GM19455 (cell line): Measurements from ENCODE around the gene NEU3.
"Not testable (repeated sequence)": the region's sequence is repeated elsewhere in the genome, so short reads cannot be mapped to it uniquely, and the experiment has no call there.

Source experiments
- ATAC-seq: cut with Tn5 transposase; IDR thresholded peaks from one replicate; pipeline ENCODE4 v1.9.1; 2021; ENCODE audit not compliant: unreplicated experiment

The NEU3 gene

GRCh38 chr11:74981888-74982287 is 6.8 kb upstream of the NEU3 start:
- no peak for ATAC-seq

GRCh38 chr11:74984070-74984469 is 4.7 kb upstream of the NEU3 start:
- ATAC-seq: no peak

DNA sequence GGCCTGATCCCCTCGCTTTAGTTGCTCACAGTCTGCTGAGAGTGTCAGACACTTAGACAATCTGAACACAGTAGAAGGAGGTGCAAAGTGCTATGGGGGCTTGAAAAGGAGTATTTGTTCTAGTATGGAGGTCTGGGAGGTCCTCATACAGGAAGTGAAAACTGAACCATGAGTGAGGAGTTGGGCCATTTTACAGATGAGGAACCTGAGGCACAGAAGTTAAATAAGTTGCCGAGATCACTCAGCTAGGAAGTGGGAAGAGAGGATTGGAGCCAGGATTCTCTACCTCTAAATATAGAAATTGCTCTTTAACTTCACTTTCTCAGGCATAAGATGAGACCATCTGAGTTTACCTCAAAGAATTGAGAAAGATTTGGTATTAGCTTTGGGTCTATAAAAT is 4.0 kb upstream of the NEU3 start:
- no peak for ATAC-seq

- ATAC-seq: no peak
Measured at GRCh38 chr11:74989260-74989638, 516 bp downstream of the NEU3 start.

DNA sequence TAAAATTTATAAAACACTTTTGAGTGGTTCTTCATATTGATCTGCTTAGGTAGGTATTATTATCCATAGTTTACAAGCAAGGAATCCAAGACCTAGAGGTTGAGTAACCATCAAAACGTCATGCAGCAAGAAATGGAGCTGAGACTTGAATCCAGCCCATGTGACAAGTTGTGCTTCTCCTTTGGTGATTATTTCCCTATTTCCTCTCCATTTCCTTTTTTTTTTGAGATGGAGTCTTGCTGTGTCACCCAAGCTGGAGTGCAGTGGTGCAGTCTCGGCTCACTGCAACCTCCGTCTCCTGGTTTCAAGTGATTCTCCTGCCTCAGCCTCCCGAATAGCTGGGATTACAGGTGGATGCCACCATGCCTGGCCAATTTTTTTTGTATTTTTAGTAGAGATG is 1.4 kb downstream of the NEU3 start:
- ATAC-seq: not testable (repeated sequence)

DNA sequence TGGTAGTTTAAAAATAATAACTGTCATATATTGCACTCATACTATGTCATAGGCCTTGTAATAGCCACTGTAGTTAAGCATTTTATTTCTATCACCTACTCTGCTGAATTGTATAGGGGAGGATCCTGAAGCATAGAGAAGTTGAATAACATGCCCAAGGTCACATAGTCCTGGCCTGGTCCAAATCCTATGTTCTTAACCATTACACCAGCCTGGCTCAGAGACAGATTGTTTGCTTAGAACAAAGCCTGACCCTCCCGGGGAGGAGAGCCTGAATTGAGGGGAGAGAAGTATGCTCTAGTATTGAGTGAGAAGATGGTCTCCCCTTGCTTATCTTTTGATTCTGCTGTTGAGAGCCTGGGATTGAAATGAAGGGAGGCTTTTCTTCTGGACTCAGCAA is 2.2 kb downstream of the NEU3 start:
- no peak for ATAC-seq

DNA sequence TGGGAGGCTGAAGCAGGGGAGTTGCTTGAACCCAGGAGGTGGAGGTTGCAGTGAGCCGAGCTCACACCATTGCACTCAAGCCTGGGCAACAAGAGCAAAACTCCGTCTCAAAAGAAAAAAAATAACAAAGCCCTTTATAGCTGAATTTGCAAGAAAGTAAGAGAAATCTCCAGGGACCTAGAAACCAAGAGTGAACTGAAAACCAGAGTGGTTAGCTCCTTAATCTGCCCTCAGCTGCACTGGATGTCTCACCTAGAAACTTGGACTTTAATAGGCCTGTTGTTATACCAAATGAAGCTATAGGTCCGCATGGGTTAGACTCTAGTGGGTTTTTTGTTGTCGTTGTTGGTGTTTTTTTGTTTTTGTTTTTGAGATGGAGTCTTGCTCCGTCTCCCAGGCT is 4.1 kb downstream of the NEU3 start:
- ATAC-seq: no peak

DNA sequence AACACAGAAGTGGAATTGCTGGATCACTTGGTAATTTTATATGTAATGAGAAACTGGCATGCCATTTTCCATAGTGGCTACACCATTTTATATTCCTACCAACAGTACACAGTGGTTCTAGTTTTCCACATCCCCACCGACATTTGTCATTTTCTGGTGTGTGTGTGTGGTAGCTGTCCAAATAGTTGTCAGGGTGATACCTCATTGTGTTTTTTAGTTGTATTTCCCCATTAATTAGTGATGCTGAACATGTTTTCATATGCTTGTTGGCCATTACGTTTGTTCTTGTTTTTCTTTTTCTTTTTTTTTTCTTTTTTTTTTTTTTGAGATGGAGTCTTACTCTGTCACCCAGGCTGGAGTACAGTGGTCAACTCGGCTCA is 12.2 kb downstream of the NEU3 start:
- ATAC-seq: no peak

DNA sequence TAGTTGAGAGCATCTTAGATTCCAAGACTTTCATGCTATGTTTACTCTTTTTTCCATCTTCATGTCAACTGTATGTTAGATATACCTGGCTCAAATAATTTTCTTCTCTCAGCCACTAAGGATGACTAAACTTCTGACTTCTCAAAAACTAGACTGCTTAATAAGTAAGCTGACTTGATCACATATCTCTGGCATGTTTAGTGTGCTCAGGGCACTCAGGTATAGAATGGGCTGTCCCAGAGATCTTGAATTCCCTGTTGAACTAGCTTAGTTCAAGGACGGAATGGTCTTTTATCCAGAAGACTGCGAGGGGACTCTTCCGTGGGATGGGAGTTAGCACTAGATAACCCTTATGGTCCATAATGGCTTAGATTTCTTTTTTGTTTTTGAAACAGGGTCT is 13.0 kb downstream of the NEU3 start:
- ATAC-seq: no peak

GRCh38 chr11:75002516-75002915 is 13.8 kb downstream of the NEU3 start:
- ATAC-seq: no peak

DNA sequence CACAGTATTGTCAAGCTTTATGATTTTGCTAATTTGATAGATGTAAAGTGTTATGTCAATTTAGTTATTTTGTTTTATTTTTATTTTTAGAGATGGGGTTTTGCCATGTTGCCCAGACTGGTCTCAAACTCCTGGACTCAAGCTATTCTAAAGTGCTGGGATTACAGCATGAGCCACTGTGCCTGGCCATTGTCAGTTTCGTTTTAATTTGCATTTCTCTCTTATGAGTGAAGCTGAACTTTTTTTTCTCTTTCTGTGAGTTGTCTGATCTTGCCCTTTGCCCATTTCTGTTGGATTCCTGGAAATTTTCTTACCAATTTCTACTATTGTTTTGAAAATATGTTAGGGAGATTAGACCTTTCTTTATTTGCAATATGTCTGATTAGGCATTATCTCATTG is 15.5 kb downstream of the NEU3 start:
- no peak for ATAC-seq

- ATAC-seq: no peak
Measured at GRCh38 chr11:75011357-75011756, 22.6 kb downstream of the NEU3 start.

DNA sequence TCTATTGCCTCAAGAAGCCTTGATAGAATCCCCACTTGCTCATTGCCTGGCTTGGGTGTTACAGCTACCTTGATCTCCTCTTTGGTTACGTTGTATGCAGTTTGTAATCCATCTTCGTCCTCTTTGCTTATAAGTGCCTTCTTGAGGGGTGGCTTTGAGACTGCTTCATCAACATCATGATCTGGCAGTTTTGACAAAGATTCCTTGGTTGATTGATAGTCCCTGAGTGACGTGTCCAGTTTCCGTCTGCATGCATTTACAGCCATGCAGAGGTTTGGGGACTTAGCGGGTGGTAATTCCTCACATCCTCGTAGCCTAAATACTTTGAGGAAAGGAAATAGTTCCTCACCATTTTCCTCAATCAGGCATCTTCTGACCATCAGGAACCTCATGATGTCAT is 23.1 kb downstream of the NEU3 start:
- no peak for ATAC-seq

DNA sequence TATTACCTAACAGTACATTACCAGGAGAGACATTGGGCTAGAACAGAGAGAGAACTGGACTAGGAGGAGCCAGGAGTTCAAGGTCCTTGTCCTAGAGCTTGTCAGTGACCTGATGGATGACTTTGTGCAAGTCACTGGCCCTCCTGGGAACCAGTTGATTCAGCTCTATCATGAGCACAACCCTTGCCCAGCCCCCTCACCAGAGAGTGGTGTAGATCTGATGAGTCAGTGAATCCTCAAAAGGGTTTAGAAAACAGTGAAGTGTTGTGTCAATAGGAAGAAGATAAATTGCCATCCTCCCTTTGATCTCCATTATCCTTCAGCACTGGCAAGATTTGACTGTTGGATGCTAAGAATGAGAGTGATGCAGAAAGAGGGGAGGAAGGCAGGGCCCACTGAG is 24.3 kb downstream of the NEU3 start:
- no peak for ATAC-seq

GRCh38 chr11:75014129-75014528 is 25.4 kb downstream of the NEU3 start:
- no peak for ATAC-seq

- ATAC-seq: not testable (repeated sequence)
Measured at GRCh38 chr11:75019200-75019599, 30.5 kb downstream of the NEU3 start.

DNA sequence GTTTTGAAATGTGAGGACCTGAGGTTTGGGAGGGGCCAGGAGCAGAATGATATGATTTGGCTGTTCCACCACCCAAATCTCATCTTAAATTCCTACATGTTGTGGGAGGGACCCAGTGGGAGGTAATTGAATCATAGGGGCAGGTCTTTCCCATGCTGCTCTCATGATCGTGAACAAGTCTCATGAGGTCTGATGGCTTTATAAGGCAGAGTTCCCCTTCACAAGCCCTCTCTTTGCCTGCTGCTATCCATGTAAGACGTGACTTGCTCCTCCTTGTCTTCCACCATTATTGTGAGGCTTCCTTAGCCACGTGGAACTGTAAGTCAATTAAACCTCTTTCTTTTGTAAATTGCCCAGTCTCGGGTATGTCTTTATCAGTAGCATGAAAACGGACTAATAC is 31.6 kb downstream of the NEU3 start:
- not testable (repeated sequence) for ATAC-seq

DNA sequence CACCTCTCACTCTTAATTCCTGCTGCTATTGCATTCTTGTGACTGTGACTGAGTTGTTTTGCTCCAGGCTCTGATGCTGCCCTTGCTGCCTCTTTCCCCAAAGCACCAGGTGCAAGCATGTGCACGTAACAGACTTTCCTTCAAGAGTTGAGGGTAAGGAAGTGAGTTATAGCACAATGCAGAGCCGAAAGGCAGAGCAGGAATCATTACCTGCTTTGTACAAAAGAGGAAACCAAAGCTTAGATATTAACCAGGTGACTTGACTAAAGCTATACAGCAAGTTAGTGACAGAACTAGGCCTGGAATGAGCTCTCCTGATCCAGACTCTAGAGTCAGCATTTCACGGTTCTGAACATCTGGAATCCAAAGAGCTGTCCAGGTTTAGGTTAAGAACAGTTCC is 33.6 kb downstream of the NEU3 start:
- ATAC-seq: no peak

DNA sequence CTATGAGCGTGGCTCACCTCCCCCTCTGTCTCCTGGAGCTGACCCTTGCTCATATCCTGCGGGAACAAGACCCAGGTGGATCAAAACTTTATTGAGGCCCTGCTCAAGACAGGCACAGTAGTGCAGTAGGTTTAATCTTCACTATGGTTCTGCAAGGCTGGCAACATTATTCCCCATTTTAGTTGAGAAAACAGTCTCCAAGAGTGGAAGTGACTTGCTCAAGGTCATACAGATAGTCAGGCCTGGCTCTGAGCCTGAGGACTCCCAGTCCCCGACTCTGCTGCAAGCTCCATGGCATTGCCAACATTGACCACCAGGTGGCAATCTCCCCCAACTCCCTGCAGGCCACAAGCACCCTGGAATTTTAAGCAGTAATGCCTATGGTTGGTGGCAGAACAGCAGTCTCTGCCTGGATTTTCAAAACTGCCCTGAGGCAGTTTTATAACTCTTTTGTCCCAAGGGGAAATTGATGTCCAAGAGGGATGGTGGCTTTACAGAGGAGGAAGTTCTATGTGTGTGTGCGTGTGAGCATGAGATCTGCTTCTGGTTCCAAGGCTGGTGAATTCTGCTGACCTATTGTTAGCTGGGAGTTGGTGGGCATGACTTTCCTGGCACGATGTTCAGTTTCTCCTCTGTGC is 34.1 kb downstream of the NEU3 start:
- no peak for ATAC-seq

DNA sequence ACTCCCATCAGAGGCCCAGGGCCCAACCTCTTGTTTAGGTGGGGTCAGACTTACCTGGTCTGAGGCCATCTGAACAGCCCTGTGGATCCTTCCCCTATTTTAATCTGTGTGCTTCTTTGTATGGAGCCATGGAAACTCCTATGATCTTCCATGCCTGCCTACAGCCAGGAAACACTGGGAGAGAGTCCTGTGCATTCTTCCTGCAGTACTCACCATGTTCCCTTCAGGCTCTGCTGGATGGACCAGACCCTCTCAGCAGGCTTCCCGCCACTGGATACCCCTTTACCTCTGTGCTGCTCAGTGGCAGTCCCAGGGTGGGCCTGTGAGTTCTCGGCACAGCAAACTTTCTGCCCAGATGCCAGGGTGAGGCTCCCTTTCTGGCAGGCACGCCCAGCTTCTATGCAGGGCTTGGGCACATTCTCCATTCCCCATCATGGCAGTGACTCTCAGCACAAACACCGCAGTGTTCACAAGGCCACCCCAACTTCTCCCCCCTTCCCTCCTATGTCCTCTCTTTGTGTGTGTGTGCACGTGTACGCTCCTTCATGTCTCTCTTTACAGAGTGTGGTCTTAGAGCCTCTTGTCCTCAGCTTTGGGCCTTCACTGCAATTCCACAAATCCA is 34.8 kb downstream of the NEU3 start:
- no peak for ATAC-seq

DNA sequence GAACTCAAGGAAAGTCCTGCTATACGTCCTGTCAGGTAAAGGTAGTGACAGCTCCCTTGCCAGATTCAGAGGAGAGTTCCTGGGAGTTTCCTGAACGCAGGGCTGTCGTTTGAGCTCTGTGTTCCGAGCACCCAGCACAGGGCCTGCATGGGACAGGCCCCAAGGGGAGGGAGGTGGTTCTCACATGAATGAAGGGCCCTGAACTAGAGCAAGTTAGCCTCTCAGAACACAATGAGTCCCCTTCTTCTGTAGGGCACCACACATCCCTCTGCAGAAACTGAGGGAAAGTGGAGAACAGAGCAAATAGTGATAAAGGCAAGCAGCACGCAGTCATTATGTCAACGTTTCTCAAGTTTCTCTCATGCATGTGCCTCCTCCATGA is 35.3 kb downstream of the NEU3 start:
- ATAC-seq: no peak

DNA sequence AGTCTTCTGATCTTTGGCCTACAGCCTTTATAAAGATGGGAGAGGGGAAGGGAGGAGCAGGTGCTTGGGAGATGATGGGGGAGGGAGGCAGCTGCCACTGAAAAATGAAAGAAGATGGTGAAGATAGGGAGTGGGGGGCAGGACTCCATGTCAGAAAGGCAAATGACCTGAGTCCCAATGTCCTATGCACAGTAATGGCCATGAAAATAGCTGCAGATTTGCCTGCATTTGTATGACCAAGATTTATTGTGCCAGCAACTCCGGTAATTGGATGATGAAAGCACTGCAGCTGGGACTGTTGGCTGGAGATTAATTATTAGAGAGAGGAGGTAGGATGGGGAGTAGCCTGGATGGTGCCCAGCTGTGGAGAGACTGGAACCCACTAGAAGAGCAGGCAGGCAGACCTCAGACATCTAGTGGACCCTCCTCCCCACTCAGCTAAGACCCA is 36.1 kb downstream of the NEU3 start:
- ATAC-seq: no peak

DNA sequence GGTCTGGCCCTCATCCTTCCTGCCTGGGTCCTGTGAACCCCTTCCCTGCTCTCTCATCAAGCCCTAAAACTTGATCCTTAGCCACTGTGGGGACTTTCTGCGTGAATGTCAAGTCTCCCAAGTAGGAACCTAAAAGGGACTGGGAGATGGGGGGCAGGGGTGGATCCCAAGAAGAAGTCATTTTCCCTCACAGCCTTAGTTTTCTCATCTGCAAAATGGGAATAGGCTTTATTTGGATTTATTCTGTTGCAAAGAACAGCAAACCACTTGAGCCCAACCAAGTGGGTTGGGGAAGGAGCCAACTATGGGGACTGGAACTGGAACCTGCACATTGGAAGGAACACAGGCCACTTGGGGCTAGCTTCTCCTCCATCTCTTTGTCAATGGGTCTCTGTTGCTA is 36.8 kb downstream of the NEU3 start:
- ATAC-seq: no peak
